Astrocyte (in vitro differentiated cells and primary cell): ENCODE data around the gene APOL6.

ENCODE experiments used
- EZH2 ChIP-seq: IDR thresholded peaks from 2 replicates; pipeline ENCODE4 v1.6.1; 2012; ENCODE audit warnings: mild to moderate bottlenecking, low read length, inconsistent platforms; ENCODE audit not compliant: insufficient read depth
- TF ChIP-seq, protein P1 (sequence below): IDR thresholded peaks from 2 replicates; pipeline ENCODE4 v1.5.1; 2011; ENCODE audit warnings: low read depth, mild to moderate bottlenecking, inconsistent platforms, low read length, moderate library complexity; ENCODE audit not compliant: insufficient read depth

DNA sequence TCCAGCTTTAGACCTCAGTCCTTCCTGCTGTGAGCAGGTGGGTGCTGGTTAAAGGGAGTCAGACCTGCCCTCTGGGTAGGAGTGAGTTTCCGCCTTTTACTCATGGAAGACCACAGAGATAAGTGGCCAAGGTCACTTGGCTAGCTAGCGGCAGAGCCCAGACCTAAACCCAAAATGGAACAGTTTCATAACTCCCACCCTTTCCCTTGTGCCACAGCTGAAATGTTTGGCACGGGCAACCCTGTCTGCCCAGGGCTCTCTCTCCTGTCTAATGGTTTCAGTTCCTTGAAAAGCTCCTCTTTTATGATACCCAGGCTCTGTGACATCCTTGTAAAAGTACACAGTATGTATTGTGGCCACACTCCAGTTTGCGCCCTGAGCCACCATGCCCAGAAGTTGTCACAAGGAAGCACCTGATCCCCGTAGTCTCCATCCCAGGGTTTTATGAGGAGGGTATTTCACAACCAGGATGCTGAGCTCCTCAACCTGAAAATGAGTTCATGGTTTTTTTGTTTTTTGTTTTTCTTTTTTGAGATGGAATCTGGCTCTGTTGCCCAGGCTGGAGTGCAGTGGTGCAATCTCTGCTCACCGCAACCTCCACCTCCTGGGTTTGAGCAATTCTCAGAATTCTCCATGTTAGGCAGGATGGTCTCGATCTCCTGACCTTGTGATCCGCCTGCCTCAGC is 36.2 kb upstream of the APOL6 start:
- TF ChIP-seq, protein P1, sequence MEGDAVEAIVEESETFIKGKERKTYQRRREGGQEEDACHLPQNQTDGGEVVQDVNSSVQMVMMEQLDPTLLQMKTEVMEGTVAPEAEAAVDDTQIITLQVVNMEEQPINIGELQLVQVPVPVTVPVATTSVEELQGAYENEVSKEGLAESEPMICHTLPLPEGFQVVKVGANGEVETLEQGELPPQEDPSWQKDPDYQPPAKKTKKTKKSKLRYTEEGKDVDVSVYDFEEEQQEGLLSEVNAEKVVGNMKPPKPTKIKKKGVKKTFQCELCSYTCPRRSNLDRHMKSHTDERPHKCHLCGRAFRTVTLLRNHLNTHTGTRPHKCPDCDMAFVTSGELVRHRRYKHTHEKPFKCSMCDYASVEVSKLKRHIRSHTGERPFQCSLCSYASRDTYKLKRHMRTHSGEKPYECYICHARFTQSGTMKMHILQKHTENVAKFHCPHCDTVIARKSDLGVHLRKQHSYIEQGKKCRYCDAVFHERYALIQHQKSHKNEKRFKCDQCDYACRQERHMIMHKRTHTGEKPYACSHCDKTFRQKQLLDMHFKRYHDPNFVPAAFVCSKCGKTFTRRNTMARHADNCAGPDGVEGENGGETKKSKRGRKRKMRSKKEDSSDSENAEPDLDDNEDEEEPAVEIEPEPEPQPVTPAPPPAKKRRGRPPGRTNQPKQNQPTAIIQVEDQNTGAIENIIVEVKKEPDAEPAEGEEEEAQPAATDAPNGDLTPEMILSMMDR: no peak
- no peak for TF ChIP-seq EZH2
